ENCODE data around the gene FMO3.

Gene FMO3

DNA sequence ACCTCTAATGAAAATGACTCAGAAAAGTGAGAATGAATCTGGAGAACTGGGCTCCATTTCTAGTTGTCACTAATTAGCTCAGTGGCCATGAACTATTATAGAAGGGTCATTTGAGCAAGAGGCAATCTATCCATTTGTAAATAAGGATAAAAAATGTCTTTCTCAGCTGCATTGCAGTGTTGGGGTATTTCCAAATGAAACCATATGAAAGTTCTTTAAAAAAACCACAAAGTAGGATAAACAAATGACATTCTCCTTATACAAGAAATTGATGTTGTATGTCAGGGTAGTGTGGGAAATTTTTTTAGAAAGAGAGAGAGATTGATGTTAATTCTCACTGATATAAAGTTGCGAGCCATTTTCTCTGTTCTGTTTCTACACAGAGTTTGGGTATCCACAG, 26.0 kb downstream of the FMO3 start:
- DNase-seq (ENCODE audit: low spot score): no peak

DNA sequence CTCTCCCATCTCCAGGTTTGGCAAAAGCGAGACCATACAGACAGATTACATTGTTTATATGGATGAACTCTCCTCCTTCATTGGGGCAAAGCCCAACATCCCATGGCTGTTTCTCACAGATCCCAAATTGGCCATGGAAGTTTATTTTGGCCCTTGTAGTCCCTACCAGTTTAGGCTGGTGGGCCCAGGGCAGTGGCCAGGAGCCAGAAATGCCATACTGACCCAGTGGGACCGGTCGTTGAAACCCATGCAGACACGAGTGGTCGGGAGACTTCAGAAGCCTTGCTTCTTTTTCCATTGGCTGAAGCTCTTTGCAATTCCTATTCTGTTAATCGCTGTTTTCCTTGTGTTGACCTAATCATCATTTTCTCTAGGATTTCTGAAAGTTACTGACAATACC, 26.4 kb downstream of the FMO3 start:
- DNase-seq (ENCODE audit: low spot score): no peak

DNA sequence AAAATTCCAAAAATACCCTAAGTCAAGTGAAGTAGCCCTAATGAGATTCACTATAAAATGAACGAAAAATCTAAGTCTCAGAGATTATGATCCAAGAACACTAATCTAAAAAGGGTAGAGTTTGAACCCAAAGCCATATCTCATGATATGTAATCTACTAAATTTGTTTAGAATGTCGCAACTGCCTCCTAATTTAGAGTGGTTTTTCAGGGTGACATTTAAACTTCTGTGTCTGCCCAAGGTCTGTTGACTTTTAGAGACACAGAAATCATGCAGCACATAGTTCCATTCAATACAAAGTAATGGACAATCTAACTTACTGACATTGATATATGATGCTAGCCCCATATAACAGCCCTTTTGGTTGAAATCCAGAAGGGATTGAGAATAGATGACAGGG, 28.9 kb downstream of the FMO3 start:
- no peak for DNase-seq (ENCODE audit: low spot score)

DNA sequence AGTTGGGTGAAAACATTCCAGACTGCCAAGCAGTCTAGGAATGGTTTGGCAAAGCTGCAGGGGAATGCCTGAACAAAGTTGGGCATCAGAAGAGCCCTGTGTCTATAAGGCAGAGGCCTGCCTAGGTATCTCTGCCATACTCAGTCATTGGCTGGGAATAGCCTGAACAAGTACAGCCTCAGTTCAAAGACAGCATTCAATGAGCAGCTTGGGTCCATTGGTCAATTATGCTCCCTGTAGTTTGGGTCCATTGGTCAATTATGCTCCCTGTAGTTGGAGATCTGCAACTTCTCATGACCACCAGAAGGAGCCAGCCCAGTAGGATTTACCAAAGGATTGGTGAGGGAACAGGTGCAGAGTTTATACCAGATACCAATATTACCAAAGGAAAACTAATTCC, 31.6 kb downstream of the FMO3 start:
- no peak for DNase-seq (ENCODE audit: low spot score)

DNA sequence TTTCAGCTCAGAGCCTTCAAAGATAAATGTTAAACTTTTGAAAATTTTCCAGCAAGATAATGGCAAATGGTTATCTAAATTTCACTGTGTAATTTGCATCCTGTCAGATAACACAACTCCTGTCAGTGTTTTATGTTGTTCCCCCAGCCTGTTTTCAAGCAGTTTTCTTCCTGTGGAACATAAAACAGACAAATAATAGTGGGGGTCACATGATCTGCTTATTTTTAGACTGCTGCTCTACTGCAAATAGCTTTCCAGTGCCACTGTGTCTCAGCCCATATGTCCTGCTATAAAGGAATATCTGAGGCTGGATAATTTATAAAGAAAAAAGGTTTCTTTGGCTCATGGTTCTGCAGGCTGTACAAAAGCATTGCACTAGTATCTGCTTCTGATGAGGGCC, 32.2 kb downstream of the FMO3 start:
- no peak for DNase-seq (ENCODE audit: low spot score)

DNA sequence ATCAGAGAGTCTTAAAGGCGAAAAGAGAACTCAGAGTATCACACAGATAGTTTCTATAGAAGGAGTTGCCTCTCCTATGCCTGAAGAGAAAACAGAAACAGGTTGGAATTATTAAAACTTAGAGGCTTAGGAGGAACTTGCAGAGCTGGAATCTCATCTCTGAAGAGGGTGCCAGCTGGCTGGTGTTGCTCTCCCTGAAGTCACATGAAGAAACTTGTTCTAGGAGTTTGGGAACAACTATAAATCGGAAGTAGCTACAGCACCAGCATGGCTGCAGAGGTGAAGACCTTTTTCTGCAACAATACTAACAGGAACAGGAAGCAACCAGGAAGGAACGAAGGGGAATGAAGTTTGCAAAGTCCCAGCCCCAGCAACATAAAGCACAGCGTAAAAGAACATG, 35.8 kb downstream of the FMO3 start:
- DNase-seq (ENCODE audit: low spot score): no peak

DNA sequence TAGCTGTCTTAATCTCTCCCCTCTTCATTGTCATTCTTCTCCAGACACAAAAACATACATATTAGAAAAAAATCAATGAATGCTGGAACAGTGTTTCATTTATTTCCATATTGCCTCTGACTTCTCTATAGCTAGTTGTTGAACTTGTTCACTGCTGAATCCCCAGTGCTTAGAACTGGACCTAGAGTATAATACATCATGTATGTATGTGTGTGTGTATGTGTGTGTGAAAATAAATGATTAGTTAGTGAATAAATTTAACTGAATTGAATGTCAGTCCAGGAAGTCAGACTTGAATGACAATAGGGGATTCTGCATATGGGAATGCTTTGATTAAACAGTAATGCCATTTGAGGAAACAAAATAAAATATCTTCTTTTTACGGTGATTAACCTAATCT, 36.4 kb downstream of the FMO3 start:
- DNase-seq (ENCODE audit: low spot score): no peak

DNA sequence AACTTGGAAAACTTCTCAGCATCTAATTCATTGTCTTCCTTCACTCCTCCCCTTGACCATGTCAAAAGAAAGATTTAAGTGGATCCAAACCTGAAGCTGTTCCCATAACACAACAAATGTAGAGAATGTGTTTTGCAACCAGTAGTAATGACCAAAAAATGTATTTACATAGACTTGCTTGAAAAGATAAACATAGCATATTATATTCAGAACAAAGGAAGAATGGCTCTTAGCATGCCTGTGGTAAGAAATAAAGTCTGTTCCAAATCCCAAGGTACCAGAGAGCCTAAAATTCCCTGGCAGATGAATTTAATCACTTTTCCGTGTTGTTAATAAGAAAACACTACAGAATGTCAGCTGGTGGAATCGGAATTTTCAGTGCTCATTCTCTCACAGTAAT, 36.8 kb downstream of the FMO3 start:
- DNase-seq (ENCODE audit: low spot score): no peak

DNA sequence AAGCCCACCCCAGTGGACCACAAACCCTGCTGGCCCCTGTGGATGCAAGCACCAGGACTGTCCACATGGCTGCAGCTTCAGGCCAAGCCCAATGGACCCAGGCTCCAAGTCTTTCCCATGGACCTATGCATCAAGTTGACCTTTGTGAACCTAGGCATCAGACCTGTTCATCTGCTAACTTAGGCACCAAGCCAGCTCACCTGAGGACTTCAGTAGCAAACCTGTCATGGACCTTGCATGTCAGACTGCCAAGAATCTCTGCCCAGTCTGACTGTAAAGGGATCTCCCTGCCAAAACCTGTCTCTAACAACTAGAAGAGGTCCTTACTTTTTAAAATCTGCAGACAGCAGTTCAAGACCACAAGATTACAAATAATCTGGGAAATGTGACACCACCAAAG, 37.8 kb downstream of the FMO3 start:
- no peak for DNase-seq (ENCODE audit: low spot score)

DNA sequence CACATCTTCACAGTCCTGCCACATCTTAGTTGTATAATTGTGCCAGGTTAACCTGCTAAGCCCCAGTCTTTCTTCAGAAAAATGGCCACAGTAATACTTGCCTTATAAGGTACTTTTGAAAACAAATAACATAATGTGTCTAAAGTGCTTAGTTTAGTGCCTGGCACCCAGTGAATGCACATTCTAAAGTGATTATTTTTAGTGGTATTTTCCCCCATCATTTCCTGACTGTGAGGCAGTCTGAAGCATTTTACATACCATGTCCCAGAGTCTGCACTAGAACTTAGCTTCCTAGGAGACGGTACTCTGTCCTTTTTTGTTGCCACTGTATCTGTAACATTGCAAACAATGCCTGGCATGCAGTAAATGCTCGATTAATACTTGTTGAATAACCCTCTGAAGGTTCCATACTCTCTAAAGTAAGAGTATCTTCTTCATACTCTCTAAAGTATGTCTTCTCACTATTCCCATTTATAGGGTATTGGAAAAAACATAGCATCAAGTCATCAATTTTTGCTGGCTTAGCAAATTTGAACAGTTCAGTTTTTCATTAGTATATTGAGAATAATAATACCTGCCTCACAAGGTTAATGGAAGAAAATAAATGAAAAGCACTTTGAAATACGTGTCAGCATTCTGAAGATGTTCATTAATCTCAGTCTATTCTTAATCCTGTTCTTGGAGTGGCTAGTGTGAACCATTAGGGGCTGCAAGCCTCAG, 43.7 kb downstream of the FMO3 start:
- DNase-seq (ENCODE audit: low spot score): no peak

DNA sequence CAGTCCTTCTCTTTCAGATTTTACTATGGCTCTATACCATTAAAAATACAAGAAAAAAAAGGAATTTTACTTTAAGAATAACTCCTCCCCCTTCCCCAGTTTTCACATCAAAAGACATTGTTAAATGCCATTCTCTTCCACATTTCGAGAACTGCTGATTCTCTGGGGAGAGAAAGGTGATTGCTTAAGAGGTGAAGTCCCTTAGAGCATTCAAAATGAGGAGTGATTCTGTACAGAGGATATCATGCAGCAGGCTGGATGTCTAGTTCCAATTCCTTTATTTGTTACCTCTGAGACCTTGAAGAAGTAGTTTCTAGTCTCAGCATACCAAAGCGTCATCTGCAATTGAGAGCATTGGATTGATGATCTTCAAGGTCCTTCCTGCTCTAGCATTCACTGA, 46.9 kb downstream of the FMO3 start:
- no peak for DNase-seq (ENCODE audit: low spot score)

DNA sequence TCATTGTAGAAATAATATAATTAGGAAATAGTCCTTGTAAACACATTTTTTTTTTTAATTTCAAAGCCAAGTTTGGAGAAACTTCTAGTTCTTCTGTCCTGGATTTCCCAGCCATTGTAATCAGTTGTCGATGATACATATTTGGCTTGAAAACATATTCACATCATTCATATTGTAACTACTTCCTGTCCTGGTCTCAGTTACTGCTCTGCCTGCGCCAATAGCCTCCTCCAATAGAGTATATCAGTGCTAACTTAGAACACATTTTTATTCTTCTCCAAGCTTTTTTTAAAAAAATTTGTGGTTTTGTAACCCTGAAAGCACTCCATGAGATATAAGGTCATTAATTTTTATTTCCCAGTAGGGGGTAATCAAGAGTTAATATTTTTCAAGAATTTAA, 48.3 kb downstream of the FMO3 start:
- no peak for DNase-seq (ENCODE audit: low spot score)

DNA sequence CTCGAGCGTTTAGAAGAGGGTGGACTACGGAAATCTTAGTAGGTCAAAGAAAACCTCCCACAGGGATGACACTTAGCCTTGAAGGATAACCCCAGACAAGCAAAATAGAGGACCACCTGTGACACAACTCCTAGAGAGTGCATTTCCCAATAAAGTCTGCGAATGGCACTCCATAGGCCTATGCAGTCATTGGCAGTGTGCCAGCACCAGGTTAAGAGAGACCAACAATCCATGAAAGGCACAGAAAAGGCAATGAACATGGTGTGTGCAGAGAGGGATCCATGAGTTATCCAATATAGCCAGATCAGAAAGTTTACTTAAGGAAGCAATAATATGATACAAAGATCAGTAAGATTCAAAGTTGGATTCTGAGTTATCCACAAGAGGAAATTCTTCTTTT, 49.2 kb downstream of the FMO3 start:
- DNase-seq (ENCODE audit: low spot score): no peak

DNA sequence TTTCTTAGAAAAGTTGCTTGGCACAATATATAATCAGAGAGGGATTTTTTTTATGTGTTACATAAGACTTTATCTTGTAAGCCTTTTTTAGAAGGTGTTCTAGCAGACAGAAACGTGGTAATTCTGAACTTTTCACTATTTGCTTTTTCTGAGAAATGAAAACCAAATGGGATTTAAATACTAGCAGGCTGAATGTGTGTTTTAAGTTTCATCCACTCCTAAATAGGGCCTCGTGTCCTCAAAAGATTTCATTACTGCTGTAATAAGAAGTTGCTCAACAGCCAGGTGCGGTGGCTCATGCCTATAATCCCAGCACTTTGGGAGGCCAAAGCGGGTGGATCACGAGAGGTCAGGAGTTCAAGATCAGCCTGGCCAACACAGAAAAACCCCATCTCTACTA, 49.7 kb downstream of the FMO3 start:
- DNase-seq (ENCODE audit: low spot score): no peak

DNA sequence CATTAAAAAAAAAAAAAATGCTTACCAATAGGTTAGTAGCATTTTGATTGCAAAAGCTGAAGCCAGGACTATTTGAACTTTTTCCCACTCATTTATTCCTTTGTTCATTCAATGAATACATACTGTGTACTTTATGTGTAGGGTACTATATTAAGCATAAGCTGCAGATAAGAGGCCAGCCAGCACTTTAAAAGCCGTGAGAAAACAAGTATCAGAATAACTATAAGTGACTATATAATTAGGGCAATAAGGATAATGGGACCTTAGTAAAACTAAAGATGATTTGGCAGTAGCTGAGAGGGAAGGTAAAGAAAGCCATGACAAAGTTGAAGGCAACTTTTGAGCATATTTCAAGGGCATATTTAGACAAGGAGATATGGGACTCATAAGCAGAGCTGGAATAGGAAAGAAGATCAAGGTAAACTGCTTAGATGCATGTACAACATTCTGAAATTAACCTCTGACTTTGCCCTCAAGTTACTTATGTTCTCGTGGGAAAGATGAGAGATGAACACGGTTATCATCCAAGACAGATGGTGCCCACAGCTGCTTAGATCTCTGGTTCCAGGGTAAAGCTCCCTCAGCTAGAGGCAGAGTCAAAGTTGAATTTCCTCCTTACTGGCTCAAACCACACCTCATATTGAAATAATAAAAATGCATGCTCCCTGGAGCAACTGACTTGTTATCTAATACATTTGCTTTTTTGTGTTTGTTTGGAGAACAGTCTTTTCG, 50.4 kb downstream of the FMO3 start:
- DNase-seq (ENCODE audit: low spot score): no peak

DNA sequence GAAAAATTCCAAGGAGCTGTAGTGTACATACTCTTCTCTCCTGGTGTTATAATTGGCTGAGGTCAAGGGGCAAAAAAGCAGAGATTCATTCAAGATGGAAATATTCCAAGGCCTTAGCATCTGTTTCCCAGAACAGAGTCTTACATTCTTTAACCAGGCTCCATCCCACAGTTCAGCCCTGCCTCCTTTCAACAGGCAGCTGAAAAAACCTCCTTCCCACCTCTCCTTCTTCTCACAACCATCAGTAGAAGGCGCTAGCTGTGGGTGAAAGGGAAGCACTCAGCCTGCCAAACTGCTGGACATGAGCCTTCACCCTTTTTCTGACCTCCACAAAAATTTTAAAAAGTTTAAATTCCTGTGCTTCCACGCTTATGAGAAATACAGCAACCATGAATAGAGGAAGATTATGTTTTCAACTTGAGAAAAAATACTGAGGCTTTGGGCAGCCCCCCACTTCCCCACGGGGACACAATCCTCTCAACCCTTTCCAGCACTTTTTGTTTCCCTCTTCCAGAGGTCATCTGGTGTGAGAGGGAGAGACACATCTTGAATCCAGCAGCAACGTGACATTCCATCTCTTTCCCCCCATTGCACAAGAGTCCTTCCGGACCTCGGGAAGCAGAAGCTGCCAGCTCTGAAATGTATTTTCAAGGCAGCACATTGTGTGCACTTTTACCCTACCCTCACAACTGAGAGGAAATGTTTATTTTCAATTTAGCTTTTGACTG, 51.1 kb downstream of the FMO3 start:
- DNase-seq (ENCODE audit: low spot score): peak; percentile 9

DNA sequence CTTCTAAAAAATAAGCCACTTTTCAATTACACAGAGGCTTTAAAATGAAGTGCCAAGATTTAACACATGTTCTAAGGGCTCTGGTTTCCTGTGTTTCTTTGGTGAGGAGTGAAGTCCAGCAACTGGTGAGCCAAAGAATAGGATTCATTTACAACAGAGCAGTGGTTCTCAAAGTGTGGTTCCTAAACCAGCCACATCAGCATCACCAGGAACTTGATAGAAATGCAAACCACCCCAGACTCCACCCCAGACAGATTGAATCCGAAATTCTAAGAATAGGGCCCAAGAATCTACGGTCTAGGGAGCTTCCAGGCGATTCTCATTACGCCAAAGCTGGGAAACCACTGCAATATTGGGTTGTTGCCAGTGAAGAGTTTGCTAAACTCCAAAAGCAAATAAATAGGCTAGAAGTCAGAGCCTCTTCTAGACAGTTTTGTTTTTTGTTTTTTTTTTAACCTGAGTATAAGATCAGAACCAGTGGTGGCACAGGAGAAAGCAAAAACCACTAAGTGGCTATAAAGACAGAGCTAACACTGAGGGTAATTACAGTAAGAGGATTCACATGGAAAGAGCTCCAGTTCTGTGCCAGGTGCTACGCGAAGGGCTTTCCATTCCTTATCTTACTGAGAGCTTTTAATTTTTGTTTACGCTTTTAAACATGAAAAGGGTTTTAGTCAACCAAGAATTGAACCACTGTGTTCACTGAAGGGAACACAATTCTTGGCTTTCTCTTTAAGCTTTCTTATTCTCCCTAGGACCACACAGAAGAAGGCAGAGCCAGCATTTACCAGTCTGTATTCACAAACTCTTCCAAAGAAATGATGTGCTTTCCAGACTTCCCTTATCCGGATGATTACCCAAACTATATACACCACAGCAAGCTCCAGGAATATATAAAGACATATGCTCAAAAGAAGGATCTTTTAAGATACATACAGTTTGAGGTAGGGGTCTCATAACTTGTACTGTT, 52.0 kb downstream of the FMO3 start:
- DNase-seq (ENCODE audit: low spot score): no peak

DNA sequence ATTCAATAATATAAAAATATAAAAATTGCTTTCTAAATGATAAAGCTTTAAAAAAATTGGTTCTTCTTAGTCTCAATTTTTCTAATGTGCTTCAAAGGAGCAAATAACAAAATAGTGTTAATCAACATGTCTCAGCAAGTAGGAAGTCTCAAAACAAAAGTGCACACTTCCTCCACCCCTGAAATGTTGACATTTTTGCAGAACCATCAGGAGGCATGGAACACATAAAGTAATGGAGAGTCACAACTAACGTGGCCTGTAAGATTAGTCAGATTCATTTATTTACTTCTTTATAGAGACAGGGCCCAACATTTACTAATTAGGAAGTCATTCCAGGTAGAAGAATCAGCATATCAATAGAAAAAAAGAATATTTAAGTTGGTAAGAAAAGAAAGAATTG, 59.5 kb downstream of the FMO3 start:
- DNase-seq (ENCODE audit: low spot score): no peak

DNA sequence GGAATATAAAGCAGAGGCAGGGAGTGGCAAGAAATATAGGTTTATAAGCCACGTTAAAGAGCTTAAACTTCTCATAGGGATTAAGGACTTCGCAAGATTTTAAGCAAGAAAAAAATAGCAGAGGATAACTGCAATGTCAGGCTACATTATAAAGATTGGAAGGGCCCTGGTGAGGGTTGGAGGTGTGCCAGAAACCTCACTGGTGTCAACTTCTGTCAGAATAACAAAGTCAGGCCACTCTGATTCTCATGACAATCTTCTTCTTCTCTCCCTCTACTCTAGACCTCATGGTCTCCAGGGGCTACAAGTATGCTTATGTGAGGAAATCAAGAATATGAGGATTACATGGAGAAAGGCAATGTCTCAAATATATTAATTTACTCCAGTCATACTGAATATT, 61.8 kb downstream of the FMO3 start:
- DNase-seq (ENCODE audit: low spot score): no peak

DNA sequence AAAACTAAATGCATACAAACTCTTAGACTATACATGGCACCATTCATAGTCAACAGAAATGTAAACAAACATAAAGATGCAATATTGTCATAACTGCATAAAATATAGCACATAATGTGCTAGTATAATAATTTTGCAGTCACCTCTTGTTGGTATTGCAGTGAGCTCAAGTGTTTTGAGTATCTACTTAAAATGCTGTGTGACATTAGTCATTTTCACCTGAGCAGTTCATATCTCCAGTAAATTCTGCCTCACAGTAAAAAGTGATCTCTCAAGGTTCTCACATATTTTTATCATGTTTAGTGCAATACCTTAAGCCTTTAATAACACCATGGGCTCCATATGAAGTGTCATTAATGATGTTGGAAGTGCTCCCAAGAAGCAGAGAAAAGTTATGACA, 64.8 kb downstream of the FMO3 start:
- no peak for DNase-seq (ENCODE audit: low spot score)

DNA sequence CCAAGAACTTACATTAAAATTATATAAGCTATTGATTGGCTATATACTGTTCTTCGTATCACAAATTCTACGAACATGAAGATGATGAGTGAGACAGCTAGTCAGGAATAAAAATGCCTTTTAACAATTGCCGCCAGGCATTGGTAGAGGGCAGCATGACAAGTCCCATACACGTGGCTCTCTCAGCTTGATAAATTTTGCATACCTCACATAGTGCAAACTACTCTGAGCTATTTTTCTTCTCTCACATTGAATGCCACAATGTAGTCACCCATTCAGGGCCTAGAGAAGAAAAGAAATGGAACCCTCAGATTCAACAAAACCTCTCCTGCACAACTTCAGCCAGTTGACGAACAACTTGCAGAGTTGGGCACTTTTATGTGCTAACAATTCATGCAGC, 67.4 kb downstream of the FMO3 start:
- DNase-seq (ENCODE audit: low spot score): no peak

DNA sequence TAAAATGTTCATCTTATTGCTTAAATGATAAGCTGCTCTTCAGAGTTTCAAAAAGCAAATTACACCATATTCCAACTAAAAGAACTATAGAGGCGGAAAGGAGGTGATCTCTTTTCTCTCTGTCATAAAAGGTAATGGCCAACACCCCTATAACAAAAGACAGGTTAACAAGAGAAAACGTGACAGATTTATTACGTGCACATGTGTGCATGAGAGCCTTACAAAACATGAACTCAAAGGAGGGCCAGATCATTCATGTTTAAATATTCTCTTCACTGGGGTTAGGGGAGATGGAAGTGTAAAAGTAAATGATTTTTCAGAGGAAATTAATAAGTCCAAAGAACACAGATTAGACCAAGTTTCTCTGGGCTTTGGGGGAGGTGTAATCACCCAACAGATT, 67.8 kb downstream of the FMO3 start:
- DNase-seq (ENCODE audit: low spot score): no peak
